ENCODE data around the gene PRMT1. TPM values are rescaled to one million over a fixed set of nuclear protein-coding genes. Genes with fewer than 3 reads are reported as not detected.

The PRMT1 gene
- total RNA-seq (10 to 100 TPM; 27.2 to 61.1 (median 43.3) TPM), polyA plus RNA-seq (10 to 100 TPM; 95.3 to 98.7 TPM)

GRCh38 chr19:49677231-49677900, at the start of gene PRMT1:
Gene PRMT1 (plus strand): TSS chr19:49677271. CDS start chr19:49677281, 10 bp downstream.
- peak within 1 kb of the TSS; percentile 89 to 95 (median 92) for H3K27ac ChIP-seq
- H3K27me3 ChIP-seq: no peaks in the 10 kb centered on the region
- TF ChIP-seq, protein P1, sequence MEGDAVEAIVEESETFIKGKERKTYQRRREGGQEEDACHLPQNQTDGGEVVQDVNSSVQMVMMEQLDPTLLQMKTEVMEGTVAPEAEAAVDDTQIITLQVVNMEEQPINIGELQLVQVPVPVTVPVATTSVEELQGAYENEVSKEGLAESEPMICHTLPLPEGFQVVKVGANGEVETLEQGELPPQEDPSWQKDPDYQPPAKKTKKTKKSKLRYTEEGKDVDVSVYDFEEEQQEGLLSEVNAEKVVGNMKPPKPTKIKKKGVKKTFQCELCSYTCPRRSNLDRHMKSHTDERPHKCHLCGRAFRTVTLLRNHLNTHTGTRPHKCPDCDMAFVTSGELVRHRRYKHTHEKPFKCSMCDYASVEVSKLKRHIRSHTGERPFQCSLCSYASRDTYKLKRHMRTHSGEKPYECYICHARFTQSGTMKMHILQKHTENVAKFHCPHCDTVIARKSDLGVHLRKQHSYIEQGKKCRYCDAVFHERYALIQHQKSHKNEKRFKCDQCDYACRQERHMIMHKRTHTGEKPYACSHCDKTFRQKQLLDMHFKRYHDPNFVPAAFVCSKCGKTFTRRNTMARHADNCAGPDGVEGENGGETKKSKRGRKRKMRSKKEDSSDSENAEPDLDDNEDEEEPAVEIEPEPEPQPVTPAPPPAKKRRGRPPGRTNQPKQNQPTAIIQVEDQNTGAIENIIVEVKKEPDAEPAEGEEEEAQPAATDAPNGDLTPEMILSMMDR (IDR thresholded peaks at IDR 0.05): no peak
- H3K4me1 ChIP-seq: peaks cover 0 to 21% (median 13%) of the 10 kb centered on the region in 3 donors
- intact Hi-C loops (cut with DNase I): loop anchor here in 1 of 3 donors (10.0 kb wide), 1 partner anchor 93 kb away; the partner anchor contains the start of genes NOSIP and PRRG2
- H3K4me3 ChIP-seq: peak within 1 kb of the TSS; percentile 87 to 99 (median 94)
- DNase-seq (peak in 4 of 6 donors; percentile 57 to 80 (median 70)), FAIRE-seq (no peak), ATAC-seq (peak; percentile 8 to 14 (median 10))
- H3K36me3 ChIP-seq: peaks cover 0 to 6% (median 0%) of the 10 kb centered on the region in 3 donors
- H3K9me3 ChIP-seq: no peaks in the 10 kb centered on the region
- WGBS, 2 donors: 0% methylated on average over 44 to 57 of the region's 57 CpGs

GRCh38 chr19:49629659-49630058, 47.4 kb upstream of the PRMT1 start:
- no peak overlapping the region for H3K4me3 ChIP-seq
- no peaks in the 10 kb centered on the region for H3K36me3 ChIP-seq
- peaks cover 0 to 12% (median 5%) of the 10 kb centered on the region in 3 donors for H3K4me1 ChIP-seq
- WGBS, 2 donors: 95 to 98% methylated on average over 9 of the region's 9 CpGs
- DNase-seq (no peak), FAIRE-seq (no peak), ATAC-seq (no peak)
- intact Hi-C loops (cut with DNase I): no loop called here
- no peaks in the 10 kb centered on the region for H3K9me3 ChIP-seq
- H3K27me3 ChIP-seq: no peaks in the 10 kb centered on the region
- TF ChIP-seq, protein P1 (IDR thresholded peaks at IDR 0.05): no peak
- H3K27ac ChIP-seq: no peak overlapping the region

DNA sequence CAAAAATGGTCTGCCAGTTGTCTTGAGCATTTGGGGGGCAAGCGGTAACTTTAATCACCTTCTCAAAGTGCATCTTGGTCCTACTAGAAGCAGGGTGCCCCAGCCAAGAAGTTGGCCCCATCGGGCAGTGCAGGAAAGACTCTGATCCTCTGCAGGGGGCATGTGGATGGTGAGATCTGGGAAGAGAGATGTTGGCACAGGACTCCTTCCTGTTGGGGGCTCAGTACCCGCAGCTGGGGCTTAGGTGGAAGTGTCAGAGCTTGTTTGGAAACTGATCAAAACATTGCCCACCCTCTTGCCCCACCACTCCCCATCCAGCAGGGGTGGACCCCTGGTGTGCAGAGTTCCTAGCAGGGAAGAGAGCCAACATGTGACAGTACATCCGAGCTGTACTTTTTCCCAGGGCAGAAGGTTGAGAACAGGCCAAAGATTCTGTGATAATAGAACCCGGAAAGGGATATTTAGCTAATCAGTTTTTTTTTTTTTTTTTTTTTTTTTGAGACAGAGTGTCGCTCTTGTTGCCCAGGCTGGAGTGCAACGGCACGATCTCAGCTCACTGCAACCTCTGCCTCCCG, 46.0 kb upstream of the PRMT1 start:
- TF ChIP-seq, protein P1 (IDR thresholded peaks at IDR 0.05): no peak
- Histone ChIP-seq H3K4me3 (no peak overlapping the region), H3K9me3 (no peaks in the 10 kb centered on the region), H3K36me3 (no peaks in the 10 kb centered on the region), H3K27ac (peak overlapping the region in 2 of 4 donors; percentile 34 to 63), H3K4me1 (peaks cover 0 to 12% (median 5%) of the 10 kb centered on the region in 3 donors), H3K27me3 (no peaks in the 10 kb centered on the region)
- WGBS, 2 donors: 17 to 20% methylated on average over 9 of the region's 9 CpGs
- FAIRE-seq (no peak), DNase-seq (peak in 2 of 6 donors; percentile 30 to 34), ATAC-seq (peak; percentile 49 to 67 (median 62))
- intact Hi-C loops (cut with DNase I): no loop called here

DNA sequence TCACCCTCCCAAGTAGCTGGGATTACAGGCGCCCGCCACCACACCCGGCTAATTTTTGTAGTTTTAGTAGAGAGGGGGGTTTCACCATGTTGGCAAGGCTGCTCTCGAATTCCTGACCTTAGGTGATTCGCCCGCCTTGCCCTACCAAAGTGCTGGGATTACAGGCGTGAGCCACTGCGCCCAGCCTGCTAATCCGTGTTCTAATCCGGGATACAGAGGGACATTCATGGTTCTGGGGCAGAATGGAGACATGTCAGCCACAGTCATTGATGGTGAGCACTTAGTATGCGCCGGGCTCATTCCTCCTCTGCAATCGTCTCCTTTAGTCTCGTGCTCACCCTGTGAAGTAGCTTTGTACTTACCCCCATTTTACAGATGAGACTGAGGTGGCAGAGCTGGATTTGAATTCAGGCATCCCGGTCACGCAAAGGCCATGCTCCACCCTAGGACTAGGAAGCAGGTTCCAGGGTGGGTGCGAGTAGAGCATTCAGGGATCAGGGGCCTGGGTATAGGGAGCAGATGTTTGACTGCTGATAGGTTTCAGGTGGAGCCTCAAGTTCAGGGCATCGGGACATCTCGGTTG, 45.4 kb upstream of the PRMT1 start:
- Histone ChIP-seq H3K27me3 (no peaks in the 10 kb centered on the region), H3K27ac (peak overlapping the region in 1 of 4 donors; percentile 34), H3K36me3 (no peaks in the 10 kb centered on the region), H3K9me3 (no peaks in the 10 kb centered on the region), H3K4me1 (peaks cover 0 to 12% (median 5%) of the 10 kb centered on the region in 3 donors), H3K4me3 (no peak overlapping the region)
- intact Hi-C loops (cut with DNase I): no loop called here
- TF ChIP-seq, protein P1 (IDR thresholded peaks at IDR 0.05): no peak
- DNase-seq (no peak), FAIRE-seq (no peak), ATAC-seq (no peak)
- WGBS, 2 donors: 81 to 85% methylated on average over 19 of the region's 19 CpGs
